ENCODE results near the gene NLRP9.

The NLRP9 gene

GRCh38 chr19:55675661-55676354, 62.4 kb downstream of the NLRP9 start:
- no peak for DNase-seq (ENCODE audit: low read depth, low spot score)
- peak overlapping the region; percentile 94 for H3K27ac ChIP-seq

- peak within 1 kb of the TSS; percentile 94 for H3K27ac ChIP-seq
- DNase-seq (ENCODE audit: low read depth, low spot score), result peak; percentile 90
These were observed 63.2 kb downstream of the NLRP9 start, which contains the start of gene EPN1 for GRCh38 chr19:55674841-55675660. TSS of gene EPN1 (plus strand) at chr19:55675226. CDS start at chr19:55678628, 3,402 bp downstream.

GRCh38 chr19:55674459-55674840, 63.8 kb downstream of the NLRP9 start:
- DNase-seq (ENCODE audit: low read depth, low spot score), result no peak
- H3K27ac ChIP-seq, result peak overlapping the region; percentile 94

GRCh38 chr19:55673889-55674288, 64.3 kb downstream of the NLRP9 start:
- DNase-seq (ENCODE audit: low read depth, low spot score), result no peak
- peak overlapping the region; percentile 94 for H3K27ac ChIP-seq

GRCh38 chr19:55673465-55673864, 64.7 kb downstream of the NLRP9 start:
- no peak overlapping the region for H3K27ac ChIP-seq
- DNase-seq (ENCODE audit: low read depth, low spot score), result no peak

GRCh38 chr19:55672418-55672817, 65.8 kb downstream of the NLRP9 start:
- no peak overlapping the region for H3K27ac ChIP-seq
- no peak for DNase-seq (ENCODE audit: low read depth, low spot score)

GRCh38 chr19:55671054-55671378, 67.2 kb downstream of the NLRP9 start:
- no peak overlapping the region for H3K27ac ChIP-seq
- DNase-seq (ENCODE audit: low read depth, low spot score), result no peak

- H3K27ac ChIP-seq, result no peak overlapping the region
- DNase-seq (ENCODE audit: low read depth, low spot score), result no peak
These were observed 67.7 kb downstream of the NLRP9 start for GRCh38 chr19:55670280-55671053.

GRCh38 chr19:55669418-55670279, 68.6 kb downstream of the NLRP9 start:
- H3K27ac ChIP-seq, result no peak overlapping the region
- no peak for DNase-seq (ENCODE audit: low read depth, low spot score)

GRCh38 chr19:55668603-55669348, 69.4 kb downstream of the NLRP9 start:
- no peak for DNase-seq (ENCODE audit: low read depth, low spot score)
- peak overlapping the region; percentile 16 for H3K27ac ChIP-seq

GRCh38 chr19:55667958-55668357, 70.2 kb downstream of the NLRP9 start:
- H3K27ac ChIP-seq, result peak overlapping the region; percentile 16
- DNase-seq (ENCODE audit: low read depth, low spot score), result no peak

- no peak for DNase-seq (ENCODE audit: low read depth, low spot score)
- peak overlapping the region; percentile 16 for H3K27ac ChIP-seq
These were observed 70.7 kb downstream of the NLRP9 start for GRCh38 chr19:55667511-55667910.

GRCh38 chr19:55667006-55667381, 71.2 kb downstream of the NLRP9 start:
- no peak for DNase-seq (ENCODE audit: low read depth, low spot score)
- no peak overlapping the region for H3K27ac ChIP-seq

GRCh38 chr19:55666343-55667005, 71.7 kb downstream of the NLRP9 start:
- no peak for DNase-seq (ENCODE audit: low read depth, low spot score)
- no peak overlapping the region for H3K27ac ChIP-seq

GRCh38 chr19:55663846-55664536, 74.2 kb downstream of the NLRP9 start:
- DNase-seq (ENCODE audit: low read depth, low spot score), result no peak

GRCh38 chr19:55661826-55662225, 76.4 kb downstream of the NLRP9 start:
- H3K27ac ChIP-seq, result no peak overlapping the region
- no peak for DNase-seq (ENCODE audit: low read depth, low spot score)

More at GRCh38 chr19:55663846-55664536, 74.2 kb downstream of the NLRP9 start:
- H3K27ac ChIP-seq, result no peak overlapping the region

GRCh38 chr19:55660991-55661390, 77.2 kb downstream of the NLRP9 start:
- H3K27ac ChIP-seq, result no peak overlapping the region

GRCh38 chr19:55660404-55660803, 77.8 kb downstream of the NLRP9 start:
- H3K27ac ChIP-seq, result no peak overlapping the region
- DNase-seq (ENCODE audit: low read depth, low spot score), result no peak

More at GRCh38 chr19:55660991-55661390, 77.2 kb downstream of the NLRP9 start:
- DNase-seq (ENCODE audit: low read depth, low spot score), result no peak
